ENCODE results near the gene CRHBP.
"Not testable (repeated sequence)": the region's sequence is repeated elsewhere in the genome, so short reads cannot be mapped to it uniquely, and the experiment has no call there.

Gene CRHBP

GRCh38 chr5:76945238-76945637 lies 7.6 kb upstream of the CRHBP start:
- H3K36me3 Mint-ChIP-seq: not testable (repeated sequence)
- peaks cover 43% of the 10 kb centered on the region for H3K27me3 Mint-ChIP-seq

GRCh38 chr5:76946090-76946489 lies 6.8 kb upstream of the CRHBP start:
- Mint-ChIP-seq H3K4me1 (no peaks in the 10 kb centered on the region), H3K36me3 (peaks cover 5% of the 10 kb centered on the region), H3K9me3 (peaks cover 3% of the 10 kb centered on the region), H3K27me3 (peaks cover 46% of the 10 kb centered on the region), H3K4me3 (no peak overlapping the region), H3K27ac (no peak overlapping the region)
- no peak for ATAC-seq

More at GRCh38 chr5:76945238-76945637, 7.6 kb upstream of the CRHBP start:
- not testable (repeated sequence) for H3K4me3 Mint-ChIP-seq, H3K9me3 Mint-ChIP-seq, H3K4me1 Mint-ChIP-seq, H3K27ac Mint-ChIP-seq, ATAC-seq

GRCh38 chr5:76947082-76947503 lies 5.8 kb upstream of the CRHBP start:
- no peaks in the 10 kb centered on the region for H3K4me1 Mint-ChIP-seq
- H3K36me3 Mint-ChIP-seq: no peaks in the 10 kb centered on the region
- no peaks in the 10 kb centered on the region for H3K9me3 Mint-ChIP-seq
- no peak overlapping the region for H3K4me3 Mint-ChIP-seq
- no peak for ATAC-seq
- H3K27ac Mint-ChIP-seq: no peak overlapping the region
- peaks cover 52% of the 10 kb centered on the region for H3K27me3 Mint-ChIP-seq

GRCh38 chr5:76953551-76954382 lies 922 bp downstream of the CRHBP start:
- Mint-ChIP-seq H3K4me1 (peaks cover 10% of the 10 kb centered on the region), H3K4me3 (peak overlapping the region; percentile 21), H3K27ac (no peak overlapping the region), H3K27me3 (peaks cover 41% of the 10 kb centered on the region), H3K9me3 (no peaks in the 10 kb centered on the region), H3K36me3 (no peaks in the 10 kb centered on the region)
- no peak for ATAC-seq

GRCh38 chr5:76954383-76954763 lies 1.5 kb downstream of the CRHBP start:
- ATAC-seq: no peak
- Mint-ChIP-seq H3K9me3 (no peaks in the 10 kb centered on the region), H3K4me3 (no peak overlapping the region), H3K27me3 (peaks cover 41% of the 10 kb centered on the region), H3K27ac (no peak overlapping the region), H3K36me3 (no peaks in the 10 kb centered on the region), H3K4me1 (peaks cover 17% of the 10 kb centered on the region)

- Mint-ChIP-seq H3K27me3 (peaks cover 38% of the 10 kb centered on the region), H3K9me3 (no peaks in the 10 kb centered on the region), H3K36me3 (no peaks in the 10 kb centered on the region), H3K4me3 (no peak overlapping the region), H3K4me1 (peaks cover 17% of the 10 kb centered on the region), H3K27ac (no peak overlapping the region)
- ATAC-seq: no peak
Measured at GRCh38 chr5:76956033-76956432, 3.2 kb downstream of the CRHBP start.

- no peak overlapping the region for H3K4me3 Mint-ChIP-seq
- H3K27me3 Mint-ChIP-seq: peaks cover 10% of the 10 kb centered on the region
- no peaks in the 10 kb centered on the region for H3K9me3 Mint-ChIP-seq
- no peak for ATAC-seq
- peaks cover 8% of the 10 kb centered on the region for H3K4me1 Mint-ChIP-seq
- H3K27ac Mint-ChIP-seq: no peak overlapping the region
- H3K36me3 Mint-ChIP-seq: no peaks in the 10 kb centered on the region
Measured at GRCh38 chr5:76958991-76959767, 6.3 kb downstream of the CRHBP start.

GRCh38 chr5:76960004-76960625 lies 7.3 kb downstream of the CRHBP start:
- H3K36me3 Mint-ChIP-seq: no peaks in the 10 kb centered on the region
- no peaks in the 10 kb centered on the region for H3K9me3 Mint-ChIP-seq
- peak; percentile 62 for ATAC-seq
- peaks cover 8% of the 10 kb centered on the region for H3K4me1 Mint-ChIP-seq
- no peak overlapping the region for H3K4me3 Mint-ChIP-seq
- H3K27ac Mint-ChIP-seq: no peak overlapping the region
- H3K27me3 Mint-ChIP-seq: peaks cover under 1% of the 10 kb centered on the region

GRCh38 chr5:76964060-76964459 lies 11.2 kb downstream of the CRHBP start:
- Mint-ChIP-seq H3K27ac (no peak overlapping the region), H3K36me3 (no peaks in the 10 kb centered on the region), H3K4me3 (no peak overlapping the region), H3K4me1 (peaks cover 4% of the 10 kb centered on the region), H3K9me3 (no peaks in the 10 kb centered on the region), H3K27me3 (no peaks in the 10 kb centered on the region)
- no peak for ATAC-seq

DNA sequence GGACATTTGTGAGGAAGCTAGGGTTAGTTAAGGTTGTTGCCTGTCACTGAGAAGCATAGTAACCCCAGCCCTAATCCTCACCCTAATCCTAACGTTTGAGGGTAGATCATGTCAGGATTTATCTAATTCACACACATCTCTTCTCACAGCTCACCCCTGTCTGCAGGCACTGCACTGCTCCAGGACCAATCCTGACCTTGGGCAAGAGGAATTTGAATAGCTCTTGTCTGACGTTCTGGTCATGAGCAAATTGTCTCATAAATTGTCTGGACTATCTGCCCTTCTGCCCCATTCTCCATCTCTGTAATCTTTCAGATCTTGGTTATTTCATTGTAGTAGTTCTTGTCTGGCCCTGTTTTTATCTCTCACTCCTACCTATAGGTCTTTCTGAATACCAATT lies 18.7 kb downstream of the CRHBP start:
- H3K36me3 Mint-ChIP-seq: no peaks in the 10 kb centered on the region
- no peaks in the 10 kb centered on the region for H3K27me3 Mint-ChIP-seq

GRCh38 chr5:76972689-76973088 lies 19.8 kb downstream of the CRHBP start:
- Mint-ChIP-seq H3K27me3 (no peaks in the 10 kb centered on the region), H3K9me3 (no peaks in the 10 kb centered on the region), H3K4me3 (no peak overlapping the region), H3K27ac (no peak overlapping the region), H3K4me1 (no peaks in the 10 kb centered on the region), H3K36me3 (no peaks in the 10 kb centered on the region)
- no peak for ATAC-seq

More for the DNA sequence above, 18.7 kb downstream of the CRHBP start:
- Mint-ChIP-seq H3K9me3 (no peaks in the 10 kb centered on the region), H3K4me3 (no peak overlapping the region), H3K4me1 (no peaks in the 10 kb centered on the region), H3K27ac (no peak overlapping the region)
- ATAC-seq: no peak

GRCh38 chr5:76974785-76975184 lies 21.9 kb downstream of the CRHBP start:
- no peaks in the 10 kb centered on the region for H3K36me3 Mint-ChIP-seq
- H3K27me3 Mint-ChIP-seq: no peaks in the 10 kb centered on the region
- ATAC-seq: no peak
- no peak overlapping the region for H3K27ac Mint-ChIP-seq
- H3K4me3 Mint-ChIP-seq: no peak overlapping the region
- H3K9me3 Mint-ChIP-seq: no peaks in the 10 kb centered on the region
- H3K4me1 Mint-ChIP-seq: no peaks in the 10 kb centered on the region

DNA sequence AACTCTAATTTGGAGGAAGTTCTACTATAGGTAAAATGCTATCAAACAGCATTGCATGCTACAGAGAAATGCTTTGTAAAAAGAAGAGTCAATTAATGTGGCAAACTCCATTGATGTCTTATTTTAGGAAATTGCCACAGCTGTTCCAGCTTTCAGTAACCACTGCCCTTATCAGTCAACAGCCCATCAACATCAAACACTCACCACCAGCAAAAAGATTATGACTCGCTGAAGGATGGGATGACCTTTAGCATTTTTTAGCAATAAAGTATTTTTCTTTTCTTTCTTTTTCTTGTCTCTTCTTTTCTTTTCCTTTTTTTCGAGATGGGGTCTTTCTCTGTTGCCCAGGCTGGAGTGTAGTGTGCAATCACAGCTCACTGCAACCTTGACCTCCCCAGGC lies 26.0 kb downstream of the CRHBP start:
- no peaks in the 10 kb centered on the region for H3K27me3 Mint-ChIP-seq
- H3K9me3 Mint-ChIP-seq: no peaks in the 10 kb centered on the region
- ATAC-seq: no peak
- no peak overlapping the region for H3K4me3 Mint-ChIP-seq
- H3K4me1 Mint-ChIP-seq: no peaks in the 10 kb centered on the region
- H3K36me3 Mint-ChIP-seq: no peaks in the 10 kb centered on the region
- no peak overlapping the region for H3K27ac Mint-ChIP-seq

- ATAC-seq: no peak
- no peaks in the 10 kb centered on the region for H3K4me1 Mint-ChIP-seq
- no peaks in the 10 kb centered on the region for H3K36me3 Mint-ChIP-seq
- H3K27me3 Mint-ChIP-seq: no peaks in the 10 kb centered on the region
- H3K27ac Mint-ChIP-seq: no peak overlapping the region
- no peak overlapping the region for H3K4me3 Mint-ChIP-seq
- H3K9me3 Mint-ChIP-seq: no peaks in the 10 kb centered on the region
Measured at GRCh38 chr5:76980518-76981144, 27.8 kb downstream of the CRHBP start.

DNA sequence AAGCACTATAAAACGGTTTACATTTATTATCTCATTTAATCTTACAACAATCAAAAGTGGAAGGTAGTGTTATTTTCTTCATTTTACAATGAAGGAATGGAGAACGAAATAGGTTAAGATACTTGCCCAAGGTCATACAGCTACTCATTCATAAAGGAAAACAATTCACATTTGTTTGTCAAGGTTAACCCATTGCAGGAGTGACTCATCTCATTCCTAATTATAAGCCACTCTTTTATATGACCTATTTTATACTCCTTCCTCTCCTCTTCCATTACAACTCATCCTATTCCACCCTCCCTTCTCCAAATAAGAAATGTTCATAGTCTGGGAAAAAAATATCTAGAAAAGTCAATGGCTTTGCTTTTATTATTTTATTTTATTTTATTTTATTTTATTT lies 29.6 kb downstream of the CRHBP start:
- no peaks in the 10 kb centered on the region for H3K36me3 Mint-ChIP-seq
- no peak for ATAC-seq
- H3K9me3 Mint-ChIP-seq: no peaks in the 10 kb centered on the region
- no peak overlapping the region for H3K27ac Mint-ChIP-seq
- no peaks in the 10 kb centered on the region for H3K27me3 Mint-ChIP-seq
- no peaks in the 10 kb centered on the region for H3K4me1 Mint-ChIP-seq
- H3K4me3 Mint-ChIP-seq: no peak overlapping the region
